ENCODE measurements around the gene SDSL. TPM values are rescaled to one million over a fixed set of nuclear protein-coding genes. Genes with fewer than 3 reads are reported as not detected.

Gene SDSL
- total and polyA plus RNA-seq, 2 of the 13 experiments (the other 11 are each of a cell fraction or from before 2014, with no cell fraction given): 1.2 to 1.7 TPM

- TF ChIP-seq ZNF574 (CRISPR knock-in tag; IDR thresholded peaks at IDR 0.05) (0 out of 2 replicates have a peak, but pooled peaks have one; percentile 16), ELF3 (CRISPR knock-in tag; IDR thresholded peaks at IDR 0.05) (peak; percentile 36; the same call in 1 of the 2 replicates), ZNF777 (CRISPR knock-in tag; IDR thresholded peaks at IDR 0.05) (no peak), PRDM10 (CRISPR knock-in tag; IDR thresholded peaks at IDR 0.05; ENCODE audit: low read depth) (0 out of 2 replicates have a peak, but pooled peaks have one; percentile 25), ZNF687 (CRISPR knock-in tag; IDR thresholded peaks at IDR 0.05) (peak; percentile 72), ZNF572 (CRISPR knock-in tag; IDR thresholded peaks at IDR 0.05) (peak; percentile 88; the same call in 1 of the 2 replicates), ZSCAN31 (CRISPR knock-in tag; IDR thresholded peaks at IDR 0.05; ENCODE audit: low read depth) (0 out of 2 replicates have a peak, but pooled peaks have one; percentile 47), MXD4 (CRISPR knock-in tag; IDR thresholded peaks at IDR 0.05) (0 out of 2 replicates have a peak, but pooled peaks have one; percentile 27), HNF1B (CRISPR knock-in tag; IDR thresholded peaks at IDR 0.05) (0 out of 2 replicates have a peak, but pooled peaks have one; percentile 28), POLR2AphosphoS5 (IDR thresholded peaks at IDR 0.05; ENCODE audit: low read depth, low read length) (peak; percentile 52; the same call in 1 of the 2 replicates), YEATS4 (CRISPR knock-in tag; IDR thresholded peaks at IDR 0.05; ENCODE audit: borderline replicate concordance) (peak; percentile 29; the same call in 1 of the 2 replicates), ZNF569 (CRISPR knock-in tag; IDR thresholded peaks at IDR 0.05; ENCODE audit: borderline replicate concordance) (no peak), ELF1 (CRISPR knock-in tag; IDR thresholded peaks at IDR 0.05) (peak; percentile 65; the same call in 1 of the 2 replicates), GTF3A (CRISPR knock-in tag; conservative IDR thresholded peaks at IDR 0.05) (no peak), POLR2A (IDR thresholded peaks at IDR 0.05; ENCODE audit: insufficient read depth in 1 of 2, low read depth in 2 of 2, low read length in 2 of 2) (peak in 1 of 2 experiments; percentile 56; a peak in 2 of 4 replicates), HMGA1 (CRISPR knock-in tag; conservative IDR thresholded peaks at IDR 0.05) (no peak)
These were observed at the start of gene SDSL (continued) for GRCh38 chr12:113422030-113422885.
